GM12873 (cell line): ENCODE measurements around the gene NPC2.

Experiments
- CTCF ChIP-seq: IDR thresholded peaks from 2 replicates; pipeline ENCODE4 v1.5.1; 2012; ENCODE audit warnings: low read depth, mild to moderate bottlenecking, moderate library complexity, low read length, control low read depth; ENCODE audit not compliant: insufficient read depth; ENCODE audit errors: missing control alignments

NPC2 gene

GRCh38 chr14:74441113-74441512 is 52.0 kb downstream of the NPC2 start:
- no peak for TF ChIP-seq CTCF

- TF ChIP-seq CTCF = no peak
Measured at GRCh38 chr14:74438351-74438915, 54.7 kb downstream of the NPC2 start.

DNA sequence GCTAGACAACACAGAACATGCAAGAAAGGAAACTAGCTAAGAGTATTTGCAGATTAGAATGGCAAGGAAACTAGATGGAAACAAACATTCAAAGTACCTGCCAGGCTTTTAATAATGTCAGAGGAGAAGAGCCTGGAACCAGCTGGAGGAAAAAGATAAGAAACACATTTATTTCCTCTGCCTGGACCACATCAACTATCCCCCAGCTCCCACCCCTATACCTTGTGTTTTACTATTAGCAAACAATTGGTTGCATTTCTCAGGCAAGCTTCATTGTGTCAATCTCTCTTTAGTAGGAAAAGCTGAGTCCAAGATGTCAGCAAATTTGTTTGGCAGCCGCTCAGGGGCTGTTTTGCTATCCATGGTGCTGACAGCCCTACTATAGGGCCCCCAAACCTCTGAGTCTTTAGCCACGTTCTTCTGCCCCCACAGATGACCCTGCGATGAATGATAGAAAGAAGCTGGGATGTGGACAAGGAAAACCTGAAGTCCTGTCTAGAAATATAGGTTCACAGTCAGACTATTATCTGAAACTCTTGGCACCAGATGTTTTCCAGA is 55.5 kb downstream of the NPC2 start:
- no peak for TF ChIP-seq CTCF

GRCh38 chr14:74434294-74434693 is 58.8 kb downstream of the NPC2 start:
- no peak for TF ChIP-seq CTCF

GRCh38 chr14:74429991-74430390 is 63.1 kb downstream of the NPC2 start:
- no peak for TF ChIP-seq CTCF
